ENCODE data around the gene GRIN3A.
"Not testable (repeated sequence)": the region's sequence is repeated elsewhere in the genome, so short reads cannot be mapped to it uniquely, and the experiment has no call there.

DNA sequence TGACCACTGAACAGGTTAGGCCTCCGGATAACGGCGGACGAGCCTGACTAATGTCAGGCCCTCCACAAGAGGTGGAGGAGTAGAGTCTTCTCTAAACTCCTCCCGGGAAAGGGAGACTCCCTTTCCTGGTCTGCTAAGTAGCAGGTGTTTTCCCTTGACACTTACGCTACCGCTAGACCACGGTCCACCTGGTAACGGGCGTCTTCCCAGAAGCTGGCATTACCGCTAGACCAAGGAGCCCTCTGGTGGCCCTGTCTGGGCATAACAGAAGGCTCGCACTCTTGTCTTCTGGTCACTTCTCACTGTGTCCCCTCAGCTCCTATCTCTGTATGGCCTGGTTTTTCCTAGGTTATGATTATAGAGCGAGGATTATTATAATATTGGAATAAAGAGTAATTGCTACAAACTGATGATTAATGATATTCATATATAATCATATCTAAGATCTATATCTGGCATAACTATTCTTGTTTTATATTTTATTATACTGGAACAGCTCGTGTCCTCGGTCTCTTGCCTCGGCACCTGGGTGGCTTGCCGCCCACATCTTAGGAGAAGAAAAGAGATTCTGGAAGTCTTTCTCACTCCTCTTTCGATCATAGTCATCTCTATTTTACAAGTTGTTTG lies 188.9 kb downstream of the GRIN3A start:
- TF ChIP-seq EZH2 (IDR thresholded peaks at IDR 0.05; ENCODE audit: borderline replicate concordance, low read depth, low read length, severe bottlenecking) = not testable (repeated sequence)
- TF ChIP-seq, protein P1, sequence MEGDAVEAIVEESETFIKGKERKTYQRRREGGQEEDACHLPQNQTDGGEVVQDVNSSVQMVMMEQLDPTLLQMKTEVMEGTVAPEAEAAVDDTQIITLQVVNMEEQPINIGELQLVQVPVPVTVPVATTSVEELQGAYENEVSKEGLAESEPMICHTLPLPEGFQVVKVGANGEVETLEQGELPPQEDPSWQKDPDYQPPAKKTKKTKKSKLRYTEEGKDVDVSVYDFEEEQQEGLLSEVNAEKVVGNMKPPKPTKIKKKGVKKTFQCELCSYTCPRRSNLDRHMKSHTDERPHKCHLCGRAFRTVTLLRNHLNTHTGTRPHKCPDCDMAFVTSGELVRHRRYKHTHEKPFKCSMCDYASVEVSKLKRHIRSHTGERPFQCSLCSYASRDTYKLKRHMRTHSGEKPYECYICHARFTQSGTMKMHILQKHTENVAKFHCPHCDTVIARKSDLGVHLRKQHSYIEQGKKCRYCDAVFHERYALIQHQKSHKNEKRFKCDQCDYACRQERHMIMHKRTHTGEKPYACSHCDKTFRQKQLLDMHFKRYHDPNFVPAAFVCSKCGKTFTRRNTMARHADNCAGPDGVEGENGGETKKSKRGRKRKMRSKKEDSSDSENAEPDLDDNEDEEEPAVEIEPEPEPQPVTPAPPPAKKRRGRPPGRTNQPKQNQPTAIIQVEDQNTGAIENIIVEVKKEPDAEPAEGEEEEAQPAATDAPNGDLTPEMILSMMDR (IDR thresholded peaks at IDR 0.05; ENCODE audit: borderline replicate concordance, extremely low read depth, low read length, poor library complexity, severe bottlenecking) = not testable (repeated sequence)
